B cell (primary cell): Measurements from ENCODE around the gene GMPR2.

Experiments used
- EZH2 ChIP-seq: IDR thresholded peaks from 2 replicates; pipeline ENCODE4 v1.6.1; 2012; ENCODE audit warnings: borderline replicate concordance, low read depth, mild to moderate bottlenecking, moderate library complexity, low read length; ENCODE audit not compliant: insufficient read depth, poor library complexity, severe bottlenecking
- TF ChIP-seq, protein P1 (sequence below): fragments of 200-600 bp; IDR thresholded peaks from one replicate; pipeline ENCODE4 v1.8.0; 2022; ENCODE audit warnings: antibody characterized with exemption, mild to moderate bottlenecking

- TF ChIP-seq EZH2, result no peak
- TF ChIP-seq, protein P1, sequence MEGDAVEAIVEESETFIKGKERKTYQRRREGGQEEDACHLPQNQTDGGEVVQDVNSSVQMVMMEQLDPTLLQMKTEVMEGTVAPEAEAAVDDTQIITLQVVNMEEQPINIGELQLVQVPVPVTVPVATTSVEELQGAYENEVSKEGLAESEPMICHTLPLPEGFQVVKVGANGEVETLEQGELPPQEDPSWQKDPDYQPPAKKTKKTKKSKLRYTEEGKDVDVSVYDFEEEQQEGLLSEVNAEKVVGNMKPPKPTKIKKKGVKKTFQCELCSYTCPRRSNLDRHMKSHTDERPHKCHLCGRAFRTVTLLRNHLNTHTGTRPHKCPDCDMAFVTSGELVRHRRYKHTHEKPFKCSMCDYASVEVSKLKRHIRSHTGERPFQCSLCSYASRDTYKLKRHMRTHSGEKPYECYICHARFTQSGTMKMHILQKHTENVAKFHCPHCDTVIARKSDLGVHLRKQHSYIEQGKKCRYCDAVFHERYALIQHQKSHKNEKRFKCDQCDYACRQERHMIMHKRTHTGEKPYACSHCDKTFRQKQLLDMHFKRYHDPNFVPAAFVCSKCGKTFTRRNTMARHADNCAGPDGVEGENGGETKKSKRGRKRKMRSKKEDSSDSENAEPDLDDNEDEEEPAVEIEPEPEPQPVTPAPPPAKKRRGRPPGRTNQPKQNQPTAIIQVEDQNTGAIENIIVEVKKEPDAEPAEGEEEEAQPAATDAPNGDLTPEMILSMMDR, result no peak
Measured at GRCh38 chr14:24266344-24267244, 33.9 kb downstream of the GMPR2 start.
